GM18519 (cell line): Measurements from ENCODE around the gene CD59.
"Not testable (repeated sequence)": the region's sequence is repeated elsewhere in the genome, so short reads cannot be mapped to it uniquely, and the experiment has no call there.

Experiments
- ATAC-seq: cut with Tn5 transposase; IDR thresholded peaks from one replicate; pipeline ENCODE4 v1.9.1; 2021; ENCODE audit warnings: mild to moderate bottlenecking, moderate library complexity; ENCODE audit not compliant: unreplicated experiment, low FRiP score

CD59 gene

GRCh38 chr11:33718440-33718839 is 17.8 kb downstream of the CD59 start:
- no peak for ATAC-seq

GRCh38 chr11:33716243-33716642 is 20.0 kb downstream of the CD59 start:
- no peak for ATAC-seq

DNA sequence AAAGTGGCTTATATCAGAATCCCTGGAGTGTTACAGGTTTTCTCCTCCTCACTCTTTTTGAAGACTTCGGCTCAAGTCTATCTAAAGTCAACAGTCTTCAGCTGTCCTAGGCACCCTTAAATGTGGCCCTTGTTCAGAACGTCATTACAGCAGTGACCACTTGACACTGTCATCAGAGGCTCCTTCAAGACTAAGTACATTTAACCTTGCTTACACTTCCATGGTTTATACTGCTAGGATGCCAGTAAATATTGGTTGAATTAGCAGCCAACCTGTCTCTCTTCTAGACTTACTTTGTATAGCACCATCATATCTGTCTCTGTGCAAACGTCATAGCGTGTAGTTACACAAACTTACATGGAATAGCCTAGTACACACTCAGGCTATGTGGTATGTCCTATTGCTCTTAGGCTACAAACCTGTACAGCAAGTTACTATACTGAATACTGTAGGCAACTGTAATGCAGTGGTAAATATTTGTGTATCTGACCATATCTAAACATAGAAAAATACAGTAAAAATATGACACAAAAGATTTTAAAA is 22.3 kb downstream of the CD59 start:
- ATAC-seq = no peak

DNA sequence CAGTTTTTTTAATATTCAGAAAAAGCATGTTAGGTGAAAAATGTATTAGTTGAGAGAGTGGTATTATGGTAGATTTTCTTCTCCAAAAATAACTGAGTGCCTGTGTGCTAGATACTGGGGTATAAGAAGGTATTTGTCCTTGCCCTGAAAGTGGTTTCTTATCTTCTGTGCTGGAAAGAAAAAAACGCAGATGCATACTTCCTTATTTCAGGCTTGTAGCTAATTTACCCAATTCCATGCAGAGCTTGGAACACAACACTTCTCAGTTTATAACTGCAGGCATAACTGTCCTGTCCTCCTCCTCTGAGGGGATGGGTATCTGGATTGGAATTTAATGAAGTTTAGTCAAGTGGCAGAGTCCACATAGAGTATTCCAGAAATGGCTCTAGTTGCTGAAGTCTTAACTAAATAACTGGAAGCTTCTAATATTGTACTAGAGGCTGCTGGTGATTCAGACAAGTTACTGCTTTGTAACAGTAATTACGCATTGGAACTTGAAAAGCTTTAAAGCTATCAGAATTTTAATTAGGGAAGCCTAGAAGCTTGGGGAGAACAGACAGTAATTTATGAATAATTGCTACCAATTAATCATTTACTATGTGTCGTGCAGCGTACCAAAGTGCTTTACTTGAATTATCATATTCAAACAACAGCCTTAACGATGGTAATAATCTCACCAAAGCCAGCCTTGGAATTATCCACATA is 22.9 kb downstream of the CD59 start:
- ATAC-seq = no peak

DNA sequence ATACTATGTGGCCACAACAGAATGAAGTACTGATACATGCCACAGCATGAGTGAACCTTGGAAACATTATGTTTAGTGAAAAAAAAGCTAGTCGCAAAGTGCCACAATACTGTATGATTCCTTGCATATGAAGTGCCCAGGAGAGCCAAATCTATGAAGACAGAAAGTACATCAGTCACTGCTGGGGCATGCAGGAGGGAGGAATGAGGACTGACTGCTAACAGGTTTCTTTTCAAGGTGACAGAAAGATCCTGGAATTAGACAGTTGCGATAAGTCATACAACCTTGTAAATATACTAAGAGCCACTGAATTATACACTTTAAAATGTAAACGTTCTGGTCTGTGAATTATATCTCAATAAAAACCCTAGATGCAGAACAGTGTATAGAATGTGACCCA is 23.8 kb downstream of the CD59 start:
- ATAC-seq = no peak

DNA sequence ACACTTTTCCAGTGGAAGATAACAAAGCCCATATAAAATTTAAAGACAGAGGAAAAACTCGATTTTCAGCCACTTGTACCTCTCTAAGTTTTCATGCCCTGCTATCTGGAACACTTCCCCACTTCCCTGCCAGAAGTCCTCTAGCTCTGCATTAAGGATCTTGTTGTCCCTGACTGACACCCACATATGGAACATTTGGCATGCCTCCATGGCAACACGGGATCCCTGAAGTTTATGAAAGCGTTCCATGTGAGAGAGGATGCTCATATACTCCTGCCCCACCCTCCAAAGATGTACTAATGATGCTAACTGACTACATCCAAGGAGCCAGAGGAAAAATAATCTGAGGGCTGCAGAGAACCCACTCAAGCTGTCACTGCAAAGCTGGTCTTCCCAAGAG is 26.8 kb downstream of the CD59 start:
- ATAC-seq = no peak

DNA sequence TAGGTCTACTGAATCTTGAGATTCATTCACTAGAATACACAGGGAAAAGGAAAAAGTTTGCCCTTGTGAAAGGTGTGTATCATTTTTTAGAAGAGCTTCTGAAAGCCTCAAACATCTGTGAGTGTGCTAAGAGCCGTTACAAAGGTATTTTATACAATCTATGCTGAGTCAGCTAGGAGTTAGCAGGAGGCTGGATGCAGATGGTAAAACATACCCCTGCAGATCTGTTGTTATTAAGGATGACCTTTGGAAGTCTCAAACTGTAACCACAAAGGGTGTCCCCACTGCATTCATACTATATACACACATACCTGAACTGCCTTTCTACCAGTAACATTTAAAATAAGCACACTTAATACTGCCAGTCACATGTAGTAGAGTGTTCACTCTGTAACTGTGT is 27.2 kb downstream of the CD59 start:
- no peak for ATAC-seq

- ATAC-seq = not testable (repeated sequence)
Measured at GRCh38 chr11:33707831-33708230, 28.4 kb downstream of the CD59 start.

- no peak for ATAC-seq
Measured at GRCh38 chr11:33706966-33707365, 29.3 kb downstream of the CD59 start.

DNA sequence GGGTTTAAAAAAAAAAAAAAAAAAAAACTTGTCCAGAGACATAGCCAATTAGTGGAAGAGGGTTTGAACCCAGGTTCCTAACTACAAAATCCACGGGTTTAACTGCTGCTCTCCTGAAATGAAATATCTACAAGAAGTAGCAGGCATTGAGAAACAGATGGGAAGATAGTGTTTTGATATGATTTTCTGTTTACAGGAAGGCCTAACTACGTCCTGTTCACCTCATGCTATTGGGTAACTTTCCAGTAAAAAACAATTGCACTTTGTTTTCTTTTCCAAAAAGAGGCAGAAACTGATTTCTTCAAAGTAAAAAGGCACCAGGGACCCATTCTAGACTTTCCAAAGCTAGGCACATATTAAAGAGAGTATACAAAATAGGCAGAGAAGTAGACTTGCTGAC is 29.7 kb downstream of the CD59 start:
- ATAC-seq = no peak

DNA sequence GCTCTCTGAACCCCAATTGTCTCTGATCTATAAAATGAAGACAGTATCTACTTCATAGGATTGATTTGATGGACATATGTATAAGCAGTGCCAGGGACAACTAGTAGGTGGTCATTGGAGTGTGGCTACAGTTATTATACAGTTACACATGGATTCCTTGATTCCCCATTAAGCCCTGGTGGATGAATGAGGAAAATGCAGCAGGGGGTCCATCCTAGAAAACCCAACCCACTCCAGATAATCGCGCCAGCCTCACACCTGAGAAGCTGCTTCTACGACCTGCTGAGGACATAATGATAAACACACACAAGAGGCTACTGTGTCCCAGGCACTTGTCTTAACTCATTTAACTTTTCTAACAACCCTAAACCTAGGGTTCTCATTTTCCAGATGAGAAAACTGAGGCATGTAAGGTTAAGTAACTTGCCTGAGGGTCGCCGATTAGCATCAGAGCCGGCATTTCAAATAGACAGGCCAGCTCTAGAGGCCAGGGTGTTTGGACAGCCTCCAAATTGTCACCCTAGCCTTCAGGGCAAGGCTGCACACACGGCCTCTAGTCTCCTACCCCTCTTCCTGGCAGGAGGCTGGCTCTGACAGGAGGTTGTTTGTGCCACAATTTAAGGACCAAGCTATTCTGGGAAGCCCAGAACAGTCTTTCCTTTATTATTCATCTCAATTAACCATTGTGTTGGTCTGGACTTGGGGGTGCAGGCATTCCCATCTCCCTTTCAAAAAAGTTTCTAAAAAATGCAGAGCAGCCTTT is 31.8 kb downstream of the CD59 start:
- ATAC-seq = no peak

DNA sequence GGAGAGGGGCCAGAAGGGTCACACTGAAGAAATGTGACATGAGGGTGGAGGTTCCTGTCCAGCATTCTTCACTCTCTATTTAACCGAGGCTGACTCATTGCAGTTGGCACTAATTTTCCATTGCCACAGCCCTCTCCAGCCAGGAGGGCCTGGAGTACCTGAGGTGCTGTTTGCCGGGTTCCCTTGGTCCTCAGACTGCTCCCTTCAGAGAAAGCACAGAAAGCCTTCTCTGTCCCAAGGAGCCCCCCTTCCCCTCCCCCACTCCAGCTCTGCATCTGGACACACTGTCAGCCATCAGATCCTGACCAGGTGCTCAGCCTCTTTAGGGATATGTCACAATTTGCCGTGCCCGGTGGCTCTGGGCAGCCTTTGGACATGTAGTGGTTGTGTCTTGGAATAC is 32.4 kb downstream of the CD59 start:
- no peak for ATAC-seq

DNA sequence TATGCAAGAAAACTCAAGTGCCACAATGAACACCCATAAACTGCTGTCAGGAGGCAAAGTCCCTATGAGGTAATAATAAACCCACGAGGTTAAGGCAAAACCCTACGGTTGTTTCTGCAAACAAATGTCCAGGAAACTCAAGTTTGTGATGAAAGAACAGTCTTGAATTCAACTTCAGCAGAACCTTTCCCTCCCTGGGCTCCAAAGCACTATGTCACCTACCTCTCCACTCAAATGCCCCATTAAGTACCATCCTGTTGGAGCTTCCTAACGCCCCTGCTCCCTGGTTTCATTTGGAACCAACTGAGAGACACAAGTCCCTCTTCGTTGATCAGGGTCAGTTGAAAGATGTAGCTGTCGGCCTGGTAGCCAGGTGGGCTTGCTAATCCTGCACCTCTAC is 33.0 kb downstream of the CD59 start:
- ATAC-seq = no peak

DNA sequence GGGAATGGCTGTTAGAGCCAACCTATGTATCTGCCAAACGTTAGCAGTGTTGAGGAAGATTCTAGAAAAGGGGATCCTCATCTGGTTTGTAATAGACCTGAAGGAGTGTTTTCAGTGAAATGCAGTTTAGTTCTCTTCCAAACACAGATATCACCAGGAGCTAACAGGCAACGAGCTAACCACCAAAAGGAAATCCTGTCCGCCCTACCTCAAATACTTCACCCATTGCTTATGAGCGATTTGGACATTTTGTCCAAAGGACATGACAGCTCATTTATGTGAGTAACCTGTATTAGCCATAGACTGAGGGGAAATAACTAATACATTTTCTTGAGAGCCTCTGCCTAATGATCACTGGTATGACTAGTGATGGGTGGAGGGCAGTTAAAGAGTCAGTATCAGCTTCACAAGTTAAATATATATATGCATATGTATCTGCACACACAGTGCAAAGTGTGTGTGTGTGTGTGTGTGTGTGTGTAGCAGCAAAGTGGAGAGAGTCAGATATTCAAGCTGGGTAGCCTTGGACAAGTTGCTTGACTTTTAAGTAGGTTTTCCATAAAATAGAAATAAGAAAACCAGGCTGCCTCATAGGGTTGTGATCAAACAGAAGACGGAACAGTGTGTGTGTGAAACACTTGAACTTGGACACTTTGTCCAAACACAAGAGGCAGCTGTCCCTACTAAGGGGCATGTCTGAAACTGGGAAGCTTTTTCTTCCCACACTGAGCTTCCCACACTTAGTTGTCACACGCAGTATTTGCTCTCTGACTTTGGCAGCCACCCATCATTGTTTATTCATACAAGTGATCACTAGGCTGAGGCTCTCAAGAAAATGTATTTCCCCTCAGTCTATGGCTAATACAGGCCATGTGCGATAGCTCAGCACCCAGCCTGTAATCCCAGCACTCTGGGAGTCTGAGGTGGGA is 34.7 kb downstream of the CD59 start:
- ATAC-seq = no peak

GRCh38 chr11:33700502-33701271 is 35.5 kb downstream of the CD59 start, which contains the start of gene C11orf91:
Gene C11orf91 (minus strand): TSS chr11:33700826. CDS start chr11:33700740, 86 bp downstream.
- peak; percentile 71 for ATAC-seq

GRCh38 chr11:33700063-33700501 is 36.1 kb downstream of the CD59 start:
- no peak for ATAC-seq

- ATAC-seq = no peak
Measured at GRCh38 chr11:33699515-33700062, 36.6 kb downstream of the CD59 start.

DNA sequence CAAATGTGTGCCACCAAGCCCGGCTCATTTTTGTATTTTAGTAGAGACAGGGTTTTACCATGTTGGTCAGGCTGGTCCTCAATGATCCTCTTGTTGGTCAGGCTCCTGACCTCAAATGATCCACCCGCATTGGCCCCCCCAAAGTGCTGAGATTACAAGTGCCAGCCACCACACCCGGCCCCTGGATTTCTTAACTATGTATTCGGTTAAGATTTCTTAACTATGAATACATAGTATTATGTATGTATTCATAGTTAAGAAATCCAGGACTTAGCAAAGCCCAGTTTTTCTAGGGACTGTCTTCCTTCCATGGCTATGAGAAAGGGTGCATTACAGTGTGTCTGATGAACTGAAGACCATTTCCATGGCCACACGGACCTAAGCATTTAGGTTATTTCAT is 37.3 kb downstream of the CD59 start:
- ATAC-seq = no peak

GRCh38 chr11:33697997-33698396 is 38.2 kb downstream of the CD59 start:
- ATAC-seq = no peak
